Measurements from ENCODE around the gene CRTAP.
"Not testable (repeated sequence)": the region's sequence is repeated elsewhere in the genome, so short reads cannot be mapped to it uniquely, and the experiment has no call there.

Gene CRTAP

GRCh38 chr3:33141006-33141405 is 27.2 kb downstream of the CRTAP start:
- DNase-seq (ENCODE audit: low read depth), result no peak

- no peak for DNase-seq (ENCODE audit: low read depth)
These were observed 30.6 kb downstream of the CRTAP start for GRCh38 chr3:33144433-33144832.

- no peak for DNase-seq (ENCODE audit: low read depth)
These were observed 31.5 kb downstream of the CRTAP start for GRCh38 chr3:33145221-33145900.

- DNase-seq (ENCODE audit: low read depth), result no peak
These were observed 32.2 kb downstream of the CRTAP start for GRCh38 chr3:33145901-33146580.

- peak; percentile 26 for DNase-seq (ENCODE audit: low read depth)
These were observed 33.1 kb downstream of the CRTAP start for GRCh38 chr3:33146791-33147445.

GRCh38 chr3:33149342-33149741 is 35.5 kb downstream of the CRTAP start:
- DNase-seq (ENCODE audit: low read depth), result no peak

GRCh38 chr3:33152363-33153360 is 38.8 kb downstream of the CRTAP start:
- DNase-seq (ENCODE audit: low read depth), result no peak

- DNase-seq (ENCODE audit: low read depth), result no peak
These were observed 40.0 kb downstream of the CRTAP start for GRCh38 chr3:33153782-33154181.

GRCh38 chr3:33155301-33155700 is 41.5 kb downstream of the CRTAP start:
- no peak for DNase-seq (ENCODE audit: low read depth)

GRCh38 chr3:33159234-33159633 is 45.4 kb downstream of the CRTAP start:
- no peak for DNase-seq (ENCODE audit: low read depth)

GRCh38 chr3:33159981-33160380 is 46.2 kb downstream of the CRTAP start:
- no peak for DNase-seq (ENCODE audit: low read depth)

GRCh38 chr3:33162621-33163020 is 48.8 kb downstream of the CRTAP start:
- not testable (repeated sequence) for DNase-seq (ENCODE audit: low read depth)

- DNase-seq (ENCODE audit: low read depth), result no peak
These were observed 51.6 kb downstream of the CRTAP start for GRCh38 chr3:33165372-33165771.

- no peak for DNase-seq (ENCODE audit: low read depth)
These were observed 52.3 kb downstream of the CRTAP start for GRCh38 chr3:33166095-33166494.

GRCh38 chr3:33167284-33167683 is 53.5 kb downstream of the CRTAP start:
- DNase-seq (ENCODE audit: low read depth), result no peak

GRCh38 chr3:33167716-33168336 is 54.0 kb downstream of the CRTAP start:
- DNase-seq (ENCODE audit: low read depth), result no peak

GRCh38 chr3:33170531-33170930 is 56.7 kb downstream of the CRTAP start:
- DNase-seq (ENCODE audit: low read depth), result no peak

GRCh38 chr3:33171580-33171979 is 57.8 kb downstream of the CRTAP start:
- DNase-seq (ENCODE audit: low read depth), result no peak

GRCh38 chr3:33173103-33173502 is 59.3 kb downstream of the CRTAP start:
- DNase-seq (ENCODE audit: low read depth), result no peak

- no peak for DNase-seq (ENCODE audit: low read depth)
These were observed 59.9 kb downstream of the CRTAP start for GRCh38 chr3:33173672-33174071.

- no peak for DNase-seq (ENCODE audit: low read depth)
These were observed 60.3 kb downstream of the CRTAP start for GRCh38 chr3:33174095-33174494.
